H1 (cell line): Measurements from ENCODE around the gene CACNG8.

ENCODE experiments used
- JUND ChIP-seq: IDR thresholded peaks from 2 replicates; pipeline ENCODE4 v1.6.1; 2011; ENCODE audit warnings: mild to moderate bottlenecking, improper control_type of control experiment, low read length
- POLR2A ChIP-seq, 2 experiments: IDR thresholded peaks; 1 replicate in 1 of 2; 2 replicates in 1 of 2; pipeline ENCODE4 v1.6.1; 2011; ENCODE audit warnings: low read depth in 2 of 2, low read length in 2 of 2, mild to moderate bottlenecking in 2 of 2; ENCODE audit errors: control extremely low read depth in 1 of 2
- RFX5 ChIP-seq: IDR thresholded peaks from 2 replicates; pipeline ENCODE4 v1.6.1; 2011; ENCODE audit warnings: low read depth, low read length, improper control_type of control experiment, borderline replicate concordance
- TF ChIP-seq, protein P1 (sequence below), 3 experiments: IDR thresholded peaks; 1 replicate in 2 of 3; 2 replicates in 1 of 3; pipeline versions ENCODE4 v1.5.1 to v1.6.1; 2011; ENCODE audit warnings: low read length in 3 of 3, mild to moderate bottlenecking in 3 of 3, inconsistent platforms in 2 of 3, low read depth in 1 of 3, moderate library complexity in 1 of 3; ENCODE audit not compliant: insufficient read depth in 1 of 3; ENCODE audit errors: control extremely low read depth in 1 of 3

DNA sequence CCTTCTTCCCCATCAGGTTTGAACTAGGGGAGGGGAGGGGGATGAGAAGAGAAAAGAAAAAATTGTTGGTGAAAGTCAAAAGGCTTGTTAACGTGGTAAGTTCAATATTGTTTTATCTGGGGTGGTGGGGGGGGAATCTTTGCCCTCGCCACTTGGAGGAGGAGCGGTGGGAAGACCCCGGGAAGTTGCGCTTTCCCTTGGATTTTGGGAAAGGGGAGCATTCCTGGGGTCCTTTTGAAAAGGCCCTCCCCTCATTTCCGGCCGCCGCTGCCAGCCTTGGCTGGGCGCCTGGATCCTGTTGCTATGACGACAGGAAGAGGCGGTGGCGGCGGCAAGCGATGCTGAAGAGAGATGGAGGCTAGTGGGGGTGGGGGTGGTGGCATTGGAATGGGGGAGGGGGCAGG is 4.6 kb upstream of the CACNG8 start:
- TF ChIP-seq, protein P1, sequence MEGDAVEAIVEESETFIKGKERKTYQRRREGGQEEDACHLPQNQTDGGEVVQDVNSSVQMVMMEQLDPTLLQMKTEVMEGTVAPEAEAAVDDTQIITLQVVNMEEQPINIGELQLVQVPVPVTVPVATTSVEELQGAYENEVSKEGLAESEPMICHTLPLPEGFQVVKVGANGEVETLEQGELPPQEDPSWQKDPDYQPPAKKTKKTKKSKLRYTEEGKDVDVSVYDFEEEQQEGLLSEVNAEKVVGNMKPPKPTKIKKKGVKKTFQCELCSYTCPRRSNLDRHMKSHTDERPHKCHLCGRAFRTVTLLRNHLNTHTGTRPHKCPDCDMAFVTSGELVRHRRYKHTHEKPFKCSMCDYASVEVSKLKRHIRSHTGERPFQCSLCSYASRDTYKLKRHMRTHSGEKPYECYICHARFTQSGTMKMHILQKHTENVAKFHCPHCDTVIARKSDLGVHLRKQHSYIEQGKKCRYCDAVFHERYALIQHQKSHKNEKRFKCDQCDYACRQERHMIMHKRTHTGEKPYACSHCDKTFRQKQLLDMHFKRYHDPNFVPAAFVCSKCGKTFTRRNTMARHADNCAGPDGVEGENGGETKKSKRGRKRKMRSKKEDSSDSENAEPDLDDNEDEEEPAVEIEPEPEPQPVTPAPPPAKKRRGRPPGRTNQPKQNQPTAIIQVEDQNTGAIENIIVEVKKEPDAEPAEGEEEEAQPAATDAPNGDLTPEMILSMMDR (IDR thresholded peaks at IDR 0.05; ENCODE audit: control extremely low read depth in 1 of 3, insufficient read depth in 1 of 3, low read depth in 1 of 3, low read length in 3 of 3) = no peak
- TF ChIP-seq RFX5 (no peak; the same call in 1 of the 2 replicates), JUND (no peak), POLR2A (IDR thresholded peaks at IDR 0.05; ENCODE audit: control extremely low read depth in 1 of 2, low read depth in 2 of 2, low read length in 2 of 2) (no peak)
